Gastrocnemius medialis (tissue), 4 donors: ENCODE results near the gene ABLIM3. TPM values are rescaled to one million over a fixed set of nuclear protein-coding genes. Genes with fewer than 3 reads are reported as not detected.

Source experiments
- ATAC-seq, 2 donors: fragments of 150-250 bp; one replicate each; pipeline ENCODE4 v1.9.1; 2016
- DNase-seq, 2 donors: peaks; one replicate each; pipeline ENCODE4 v3.0.0-alpha.2; 2019
- H3K27ac ChIP-seq, 4 donors: fragments of 200-600 bp; sonication (generic); 1 replicate in 1 of 4; 2 replicates in 3 of 4; pipeline ENCODE4 v1.5.1; 2016 to 2018; ENCODE audit warnings: mild to moderate bottlenecking in 2 of 4, moderate library complexity in 1 of 4
- H3K27me3 ChIP-seq, 3 donors: fragments of 200-600 bp; sonication (generic) in 2 of 3; 1 replicate in 1 of 3; 2 replicates in 2 of 3; pipeline versions ENCODE4 v1.5.1 to v1.6.0; 2016 to 2019; ENCODE audit warnings: mild to moderate bottlenecking in 1 of 3, moderate library complexity in 1 of 3
- H3K36me3 ChIP-seq, 2 donors: fragments of 200-600 bp; sonication (generic) in 1 of 2; one replicate each; pipeline ENCODE4 v1.5.1; 2017 to 2018
- H3K4me1 ChIP-seq, 2 donors: fragments of 200-600 bp; sonication (generic) in 1 of 2; one replicate each; pipeline ENCODE4 v1.5.1; 2016 to 2017; ENCODE audit warnings: mild to moderate bottlenecking in 2 of 2
- H3K4me3 ChIP-seq, 4 donors: fragments of 200-600 bp; sonication (generic) in 3 of 4; 1 replicate in 1 of 4; 2 replicates in 3 of 4; pipeline ENCODE4 v1.5.1; 2016 to 2019; ENCODE audit warnings: mild to moderate bottlenecking in 2 of 4
- H3K9me3 ChIP-seq, 3 donors: fragments of 200-600 bp; sonication (generic) in 2 of 3; 1 replicate in 1 of 3; 2 replicates in 2 of 3; pipeline ENCODE4 v1.5.1; 2016 to 2019
- POLR2A ChIP-seq, 2 donors: fragments of 450-650 bp; IDR thresholded peaks; one replicate each; pipeline ENCODE4 v1.6.1; 2017; ENCODE audit warnings: antibody characterized with exemption in 2 of 2, mild to moderate bottlenecking in 2 of 2, moderate library complexity in 2 of 2
- in situ Hi-C, 4 donors: fragments of 200-750 bp; cut with MboI; loops; one replicate each; pipeline versions ENCODE4 v1.15.0 to v1.8.0; 2017; ENCODE audit warnings: low sequenced_read_pairs in 4 of 4
- intact Hi-C: fragments of 100-400 bp; cut with DNase I; formaldehyde crosslinking; loops from one replicate; pipeline ENCODE4 v1.15.1; 2023; ENCODE audit warnings: low total_unique reads
- total RNA-seq, 4 donors: library from RNA; depleted of rRNA; stranded (reverse); fragments of >200 nt; gene quantifications; one replicate each; pipeline versions ENCODE4 v1.1.0 to v1.2.3, GENCODE V29; 2016
- TF ChIP-seq, protein P1 (sequence below), 5 experiments: fragments of 450-650 bp in 3 of 5; fragments of 200-600 bp in 2 of 5; sonication (generic) in 2 of 5; IDR thresholded peaks in 4 of 5; conservative IDR thresholded peaks in 1 of 5; 1 replicate in 4 of 5; 2 replicates in 1 of 5; pipeline ENCODE4 v1.5.1; 2016 to 2019; ENCODE audit warnings: antibody characterized with exemption in 5 of 5, mild to moderate bottlenecking in 3 of 5, moderate library complexity in 3 of 5

ABLIM3 gene
- total RNA-seq, 4 donors from 2014 or later, result 37.5 to 155 (median 67.7) TPM

DNA sequence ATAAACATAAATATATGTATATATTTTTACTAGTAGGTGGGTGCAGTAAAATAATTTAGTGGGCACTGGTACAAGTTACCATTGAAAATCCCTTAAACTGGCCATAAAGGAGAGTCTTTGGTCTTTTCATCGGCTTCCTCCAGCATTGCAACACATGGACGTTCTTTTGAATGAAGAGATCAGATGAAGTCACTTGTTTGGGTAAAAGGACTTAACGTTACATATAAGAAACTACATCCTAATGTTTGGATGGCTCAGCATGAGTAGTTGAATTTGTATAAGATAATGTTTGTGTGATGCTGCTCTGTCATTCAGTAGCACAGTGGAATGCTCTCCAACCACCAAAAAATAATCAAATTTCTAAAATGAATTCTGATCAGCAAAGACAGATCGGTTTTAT lies 161.9 kb downstream of the ABLIM3 start:
- Histone ChIP-seq H3K36me3 (peaks cover 0 to 49% of the 10 kb centered on the region in 2 donors), H3K27ac (peak overlapping the region in 1 of 4 donors; percentile 55), H3K4me3 (no peak overlapping the region), H3K9me3 (no peaks in the 10 kb centered on the region), H3K27me3 (no peaks in the 10 kb centered on the region), H3K4me1 (peaks cover 8 to 25% of the 10 kb centered on the region in 2 donors)
- DNase-seq, result no peak
- no peak for ATAC-seq
- intact Hi-C loops (no loop called here), in situ Hi-C loops (no loop called here)
- TF ChIP-seq, protein P1, sequence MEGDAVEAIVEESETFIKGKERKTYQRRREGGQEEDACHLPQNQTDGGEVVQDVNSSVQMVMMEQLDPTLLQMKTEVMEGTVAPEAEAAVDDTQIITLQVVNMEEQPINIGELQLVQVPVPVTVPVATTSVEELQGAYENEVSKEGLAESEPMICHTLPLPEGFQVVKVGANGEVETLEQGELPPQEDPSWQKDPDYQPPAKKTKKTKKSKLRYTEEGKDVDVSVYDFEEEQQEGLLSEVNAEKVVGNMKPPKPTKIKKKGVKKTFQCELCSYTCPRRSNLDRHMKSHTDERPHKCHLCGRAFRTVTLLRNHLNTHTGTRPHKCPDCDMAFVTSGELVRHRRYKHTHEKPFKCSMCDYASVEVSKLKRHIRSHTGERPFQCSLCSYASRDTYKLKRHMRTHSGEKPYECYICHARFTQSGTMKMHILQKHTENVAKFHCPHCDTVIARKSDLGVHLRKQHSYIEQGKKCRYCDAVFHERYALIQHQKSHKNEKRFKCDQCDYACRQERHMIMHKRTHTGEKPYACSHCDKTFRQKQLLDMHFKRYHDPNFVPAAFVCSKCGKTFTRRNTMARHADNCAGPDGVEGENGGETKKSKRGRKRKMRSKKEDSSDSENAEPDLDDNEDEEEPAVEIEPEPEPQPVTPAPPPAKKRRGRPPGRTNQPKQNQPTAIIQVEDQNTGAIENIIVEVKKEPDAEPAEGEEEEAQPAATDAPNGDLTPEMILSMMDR (IDR thresholded peaks at IDR 0.05 in 4 of 5, conservative IDR thresholded peaks at IDR 0.05 in 1 of 5), result no peak
- TF ChIP-seq POLR2A (IDR thresholded peaks at IDR 0.05), result no peak

DNA sequence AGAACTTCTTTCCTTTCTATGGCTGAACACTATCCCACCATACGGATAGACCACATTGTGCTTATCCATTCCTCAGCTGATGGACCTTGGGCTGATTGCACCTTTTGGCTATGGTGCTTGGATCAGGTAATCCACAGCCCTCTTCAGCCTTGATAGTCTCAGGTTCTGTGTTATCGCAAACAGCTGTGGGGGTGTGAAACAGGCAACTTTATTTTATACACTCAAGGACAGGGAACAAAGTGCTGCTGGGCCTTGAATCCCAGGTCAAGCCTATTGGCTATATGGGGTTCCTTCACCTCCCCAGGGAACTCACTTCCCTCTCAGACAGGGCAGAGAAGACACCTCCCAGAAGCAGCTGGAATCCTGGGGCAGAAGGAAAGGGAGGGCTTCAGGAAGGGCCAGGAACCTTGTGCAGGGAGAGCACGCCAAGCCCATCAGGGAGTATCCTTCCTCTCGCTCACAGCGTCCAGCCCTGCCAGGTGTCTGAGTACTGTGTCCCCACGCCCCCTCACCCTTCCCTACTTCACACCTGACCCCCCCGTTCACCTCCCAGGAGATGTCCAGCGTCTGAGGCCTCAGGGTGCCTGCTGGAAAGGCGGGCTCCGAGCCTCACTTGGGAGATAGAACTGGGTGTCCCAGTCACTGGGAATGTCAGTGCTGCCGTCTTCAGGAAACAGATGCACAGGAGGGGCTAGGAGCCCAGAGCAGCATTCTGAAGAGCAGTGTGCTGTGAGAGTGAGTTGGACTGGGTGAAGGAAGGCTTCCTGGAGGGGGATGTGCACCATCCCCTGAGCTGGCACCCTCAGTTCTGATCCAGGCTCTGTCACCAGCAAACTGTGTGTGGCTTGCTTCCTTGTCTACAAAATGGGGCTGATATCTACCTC lies 163.1 kb downstream of the ABLIM3 start:
- Histone ChIP-seq H3K9me3 (no peaks in the 10 kb centered on the region), H3K4me1 (peaks cover 5 to 16% of the 10 kb centered on the region in 2 donors), H3K27me3 (no peaks in the 10 kb centered on the region), H3K36me3 (peaks cover 0 to 56% of the 10 kb centered on the region in 2 donors), H3K27ac (peak overlapping the region in 3 of 4 donors; percentile 42 to 55 (median 51)), H3K4me3 (no peak overlapping the region)
- in situ Hi-C loops, result no loop called here
- ATAC-seq (no peak), DNase-seq (no peak)
- TF ChIP-seq POLR2A (IDR thresholded peaks at IDR 0.05), result no peak
- TF ChIP-seq, protein P1 (IDR thresholded peaks at IDR 0.05 in 4 of 5, conservative IDR thresholded peaks at IDR 0.05 in 1 of 5), result no peak
- intact Hi-C loops, result no loop called here

DNA sequence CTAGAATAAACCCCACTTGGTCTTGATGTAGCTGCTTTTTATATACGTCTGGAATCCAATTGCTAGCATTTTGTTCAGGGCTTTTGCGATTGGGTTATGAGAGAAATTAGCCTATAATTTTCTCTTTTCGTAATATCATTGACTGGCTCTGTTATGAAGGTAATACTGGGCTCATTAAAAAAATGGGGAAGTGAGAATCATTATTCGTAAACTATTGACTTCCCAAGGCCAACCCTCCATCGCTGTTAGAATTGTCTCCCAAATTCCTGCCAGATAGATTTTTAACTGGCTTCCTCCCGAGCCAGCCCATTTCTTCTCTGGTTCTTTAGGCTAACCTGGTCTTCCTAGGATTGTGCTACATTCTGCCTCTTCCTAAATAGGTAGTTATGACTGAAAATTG lies 168.1 kb downstream of the ABLIM3 start:
- ATAC-seq (no peak), DNase-seq (no peak)
- Histone ChIP-seq H3K27me3 (no peaks in the 10 kb centered on the region), H3K9me3 (no peaks in the 10 kb centered on the region), H3K27ac (peak overlapping the region in 1 of 4 donors; percentile 29), H3K4me1 (peaks cover 14 to 18% of the 10 kb centered on the region in 2 donors), H3K36me3 (peaks cover 0 to 50% of the 10 kb centered on the region in 2 donors), H3K4me3 (no peak overlapping the region)
- TF ChIP-seq, protein P1 (IDR thresholded peaks at IDR 0.05 in 4 of 5, conservative IDR thresholded peaks at IDR 0.05 in 1 of 5), result no peak
- TF ChIP-seq POLR2A (IDR thresholded peaks at IDR 0.05), result no peak
- intact Hi-C loops (no loop called here), in situ Hi-C loops (no loop called here)

Other genes with a start within 250 kb of the ABLIM3 start
- gene SH3TC2, start 78.4 kb upstream of the ABLIM3 start, total RNA-seq, result under 1 TPM in 3 of 4 donors, not detected in 1; 0.10 to 0.41 (median 0.20) TPM
- 10 to 100 TPM; 28.6 to 39.9 (median 32.9) TPM for gene AFAP1L1, start 130.4 kb downstream of the ABLIM3 start, total RNA-seq
- 10 to 100 TPM in 2 of 4 donors, 1 to 10 TPM in 2; 7.8 to 13.3 (median 9.9) TPM for gene GRPEL2, start 204.0 kb downstream of the ABLIM3 start, total RNA-seq
- gene PCYOX1L, start 216.6 kb downstream of the ABLIM3 start, total RNA-seq, result 1 to 10 TPM in 3 of 4 donors, under 1 TPM in 1; 0.29 to 1.5 (median 1.2) TPM
- 1 to 10 TPM in 1 of 4 donors, not detected in 3; 1.2 TPM for gene IL17B, start 237.8 kb downstream of the ABLIM3 start, total RNA-seq